H9 (cell line): ENCODE measurements around the gene NLGN3. TPM values are rescaled to one million over a fixed set of nuclear protein-coding genes. Genes with fewer than 3 reads are reported as not detected.

Experiments
- DNase-seq: peaks from one replicate; pipeline ENCODE4 v3.0.0-alpha.2; 2017
- H2AFZ ChIP-seq: one replicate; pipeline ENCODE4 v1.6.1; 2013; ENCODE audit warnings: mild to moderate bottlenecking, low read length, control low read depth, moderate library complexity
- H2AK5ac ChIP-seq: 2 replicates; pipeline ENCODE4 v1.6.1; 2013; ENCODE audit warnings: low read length, control low read depth, mixed read lengths; ENCODE audit not compliant: insufficient read length
- H2BK120ac ChIP-seq: one replicate; pipeline ENCODE4 v1.6.1; 2013; ENCODE audit warnings: low read depth, mild to moderate bottlenecking, low read length, control low read depth, inconsistent platforms; ENCODE audit not compliant: poor library complexity, severe bottlenecking
- H2BK12ac ChIP-seq: 2 replicates; pipeline ENCODE4 v1.6.1; 2013; ENCODE audit warnings: low read length, control low read depth, mixed read lengths, low read depth; ENCODE audit not compliant: insufficient read length
- H2BK15ac ChIP-seq: 2 replicates; pipeline ENCODE4 v1.6.1; 2013; ENCODE audit warnings: low read depth, low read length, control low read depth
- H2BK20ac ChIP-seq: one replicate; pipeline ENCODE4 v1.6.1; 2013; ENCODE audit warnings: low read depth, mild to moderate bottlenecking, low read length, control low read depth, inconsistent platforms; ENCODE audit not compliant: poor library complexity, severe bottlenecking
- H2BK5ac ChIP-seq: 2 replicates; pipeline ENCODE4 v1.6.1; 2013; ENCODE audit warnings: low read length, control low read depth, mixed read lengths; ENCODE audit not compliant: insufficient read length
- H3K14ac ChIP-seq: 2 replicates; pipeline ENCODE4 v1.6.1; 2013; ENCODE audit warnings: low read length, control low read depth; ENCODE audit not compliant: insufficient read depth
- H3K18ac ChIP-seq: 2 replicates; pipeline ENCODE4 v1.6.1; 2013; ENCODE audit warnings: low read depth, mild to moderate bottlenecking, mixed read lengths, low read length, control low read depth; ENCODE audit not compliant: insufficient read length
- H3K23ac ChIP-seq: 2 replicates; pipeline ENCODE4 v1.6.1; 2013; ENCODE audit warnings: low read length, control low read depth, mixed read lengths, low read depth; ENCODE audit not compliant: insufficient read length
- H3K23me2 ChIP-seq: 2 replicates; pipeline ENCODE4 v1.6.1; 2013; ENCODE audit warnings: low read depth, mild to moderate bottlenecking, mixed read lengths, low read length, control low read depth; ENCODE audit not compliant: insufficient read length, poor library complexity, severe bottlenecking
- H3K27ac ChIP-seq: 2 replicates; pipeline ENCODE4 v1.5.1; 2013; ENCODE audit warnings: low read length, control low read depth, mixed read lengths, low read depth; ENCODE audit not compliant: insufficient read length
- H3K27me3 ChIP-seq: 2 replicates; pipeline ENCODE4 v1.6.1; 2013; ENCODE audit warnings: low read length, control low read depth, inconsistent platforms; ENCODE audit not compliant: insufficient read depth
- H3K4ac ChIP-seq: 2 replicates; pipeline ENCODE4 v1.6.1; 2013; ENCODE audit warnings: low read depth, mild to moderate bottlenecking, control low read depth, inconsistent platforms, low read length, moderate library complexity
- H3K4me1 ChIP-seq: 2 replicates; pipeline ENCODE4 v1.6.1; 2013; ENCODE audit warnings: low read length, control low read depth, inconsistent platforms; ENCODE audit not compliant: insufficient read depth
- H3K4me2 ChIP-seq: 2 replicates; pipeline ENCODE4 v1.6.1; 2013; ENCODE audit warnings: low read length, control low read depth, mixed read lengths; ENCODE audit not compliant: insufficient read length, insufficient read depth
- H3K56ac ChIP-seq: 2 replicates; pipeline ENCODE4 v1.6.1; 2013; ENCODE audit warnings: low read depth, mild to moderate bottlenecking, mixed read lengths, low read length, control low read depth; ENCODE audit not compliant: insufficient read length
- H3K79me1 ChIP-seq: 2 replicates; pipeline ENCODE4 v1.6.1; 2013; ENCODE audit warnings: low read depth, mild to moderate bottlenecking, moderate library complexity, low read length, control low read depth, inconsistent platforms; ENCODE audit not compliant: insufficient read depth, poor library complexity, severe bottlenecking
- H3K79me2 ChIP-seq: 2 replicates; pipeline ENCODE4 v1.6.1; 2013; ENCODE audit warnings: low read length, control low read depth, inconsistent platforms; ENCODE audit not compliant: insufficient read depth
- H3K9ac ChIP-seq: 2 replicates; pipeline ENCODE4 v1.6.1; 2013; ENCODE audit warnings: low read length, control low read depth, mixed read lengths; ENCODE audit not compliant: insufficient read length; ENCODE audit errors: extremely low read depth
- H3K9me3 ChIP-seq: one replicate; pipeline ENCODE4 v1.6.1; 2013; ENCODE audit warnings: low read depth, low read length, inconsistent platforms; ENCODE audit not compliant: control insufficient read depth
- H3T11ph ChIP-seq: one replicate; pipeline ENCODE4 v1.6.1; 2013; ENCODE audit warnings: mild to moderate bottlenecking, low read length, control low read depth, inconsistent platforms
- H4K20me1 ChIP-seq: one replicate; pipeline ENCODE4 v1.6.1; 2013; ENCODE audit not compliant: control insufficient read depth, insufficient read length, insufficient read depth
- H4K5ac ChIP-seq: 2 replicates; pipeline ENCODE4 v1.6.1; 2013; ENCODE audit warnings: low read depth, mild to moderate bottlenecking, mixed read lengths, low read length, control low read depth; ENCODE audit not compliant: insufficient read length
- H4K8ac ChIP-seq: replicated peaks from 2 replicates; pipeline ENCODE4 v1.6.1; 2013; ENCODE audit warnings: low read length, control low read depth, mixed read lengths, low read depth; ENCODE audit not compliant: insufficient read length
- H4K91ac ChIP-seq: 2 replicates; pipeline ENCODE4 v1.6.1; 2013; ENCODE audit warnings: low read depth, mild to moderate bottlenecking, moderate library complexity, mixed read lengths, low read length, control low read depth; ENCODE audit not compliant: insufficient read length
- H3K27ac Mint-ChIP-seq, 3 experiments: 2 replicates in 2 of 3; 3 replicates in 1 of 3; pipeline ENCODE4 v1.8.0; 2020 to 2021; ENCODE audit warnings: mixed read lengths in 3 of 3, mild to moderate bottlenecking in 1 of 3, moderate library complexity in 1 of 3
- H3K27me3 Mint-ChIP-seq: 2 replicates; pipeline ENCODE4 v1.8.0; 2021; ENCODE audit warnings: low read depth, mild to moderate bottlenecking, moderate library complexity, mixed read lengths
- H3K36me3 Mint-ChIP-seq, 3 experiments: 2 replicates in 2 of 3; 3 replicates in 1 of 3; pipeline ENCODE4 v1.8.0; 2020 to 2021; ENCODE audit warnings: low read depth in 3 of 3, mixed read lengths in 3 of 3; ENCODE audit not compliant: insufficient read depth in 1 of 3
- H3K4me1 Mint-ChIP-seq, 2 experiments: 2 replicates each; pipeline ENCODE4 v1.8.0; 2020; ENCODE audit warnings: mixed read lengths in 2 of 2
- H3K4me3 Mint-ChIP-seq, 2 experiments: 2 replicates in 1 of 2; 3 replicates in 1 of 2; pipeline ENCODE4 v1.8.0; 2020 to 2021; ENCODE audit warnings: mild to moderate bottlenecking in 2 of 2, mixed read lengths in 2 of 2, moderate library complexity in 1 of 2
- H3K9me3 Mint-ChIP-seq, 2 experiments: 2 replicates in 1 of 2; 3 replicates in 1 of 2; pipeline ENCODE4 v1.8.0; 2020; ENCODE audit warnings: mild to moderate bottlenecking in 2 of 2, mixed read lengths in 2 of 2, moderate library complexity in 1 of 2
- CTCF ChIP-seq: fragments of 200-600 bp; sonication (generic); conservative IDR thresholded peaks from 3 replicates; pipeline ENCODE4 v1.8.0; 2021; ENCODE audit warnings: antibody characterized with exemption, mild to moderate bottlenecking
- total RNA-seq: library from RNA; stranded (reverse); gene quantifications from 2 replicates; pipeline ENCODE4 v1.2.1, GENCODE V29; 2021

The NLGN3 gene
- total RNA-seq, 1 experiment from 2014 or later = 3.6 TPM

GRCh38 chrX:71191248-71191647 is 46.6 kb downstream of the NLGN3 start:
- Histone ChIP-seq H2AK5ac (no peak overlapping the region), H2BK12ac (no peak overlapping the region), H3K18ac (no peak overlapping the region), H3K79me1 (no peaks in the 10 kb centered on the region), H3K4me2 (no peak overlapping the region), H3K27me3 (no peaks in the 10 kb centered on the region), H3T11ph (no peak overlapping the region), H3K27ac (peak overlapping the region; percentile 63), H4K91ac (no peak overlapping the region), H2BK5ac (no peak overlapping the region), H4K5ac (no peak overlapping the region), H3K4ac (no peak overlapping the region), H3K9me3 (peaks cover 11% of the 10 kb centered on the region), H2BK15ac (no peak overlapping the region), H4K20me1 (no peaks in the 10 kb centered on the region), H2BK120ac (no peak overlapping the region), H2BK20ac (no peak overlapping the region), H4K8ac (no peak overlapping the region), H3K23ac (no peak overlapping the region), H3K9ac (no peak overlapping the region), H3K14ac (no peak overlapping the region), H3K23me2 (no peaks in the 10 kb centered on the region), H2AFZ (no peak overlapping the region), H3K79me2 (no peaks in the 10 kb centered on the region), H3K56ac (no peak overlapping the region), H3K4me1 (no peaks in the 10 kb centered on the region)
- Mint-ChIP-seq H3K27ac (peak overlapping the region; percentile 33 to 88 (median 75); a peak in 4 of 7 replicates), H3K4me1 (peaks cover 16 to 17% of the 10 kb centered on the region in 2 experiments), H3K4me3 (no peak overlapping the region), H3K36me3 (peaks cover 0 to 5% (median 2%) of the 10 kb centered on the region in 3 experiments; a peak in 3 of 7 replicates), H3K9me3 (peaks cover 47 to 53% of the 10 kb centered on the region in 2 experiments), H3K27me3 (no peaks in the 10 kb centered on the region)
- no peak for DNase-seq
- no peak for TF ChIP-seq CTCF
